Esophagus squamous epithelium (tissue), 5 donors: ENCODE measurements around the gene TRIB2. TPM values are rescaled to one million over a fixed set of nuclear protein-coding genes. Genes with fewer than 3 reads are reported as not detected.

Source experiments
- DNase-seq: peaks from one replicate; lab custom pipeline; 2025; lab: John Stamatoyannopoulos, UW
- H3K27ac ChIP-seq, 4 donors: fragments of 200-600 bp; sonication (generic); one replicate each; pipeline ENCODE4 v1.5.1; 2016 to 2019; ENCODE audit warnings: mild to moderate bottlenecking in 1 of 4
- H3K27me3 ChIP-seq, 4 donors: fragments of 200-600 bp; sonication (generic); 1 replicate in 3 of 4; 2 replicates in 1 of 4; pipeline versions ENCODE4 v1.5.1 to v1.6.0; 2017 to 2021; ENCODE audit warnings: antibody characterized with exemption in 1 of 4
- H3K36me3 ChIP-seq, 3 donors: fragments of 200-600 bp; sonication (generic); one replicate each; pipeline ENCODE4 v1.5.1; 2016 to 2019
- H3K4me1 ChIP-seq, 3 donors: fragments of 200-600 bp; sonication (generic); one replicate each; pipeline ENCODE4 v1.5.1; 2017 to 2019
- H3K4me3 ChIP-seq, 4 donors: fragments of 200-600 bp; sonication (generic); 1 replicate in 3 of 4; 2 replicates in 1 of 4; pipeline ENCODE4 v1.5.1; 2016 to 2019; ENCODE audit warnings: mild to moderate bottlenecking in 2 of 4, moderate library complexity in 1 of 4
- H3K9me3 ChIP-seq, 3 donors: fragments of 200-600 bp; sonication (generic); one replicate each; pipeline ENCODE4 v1.5.1; 2016 to 2019
- CTCF ChIP-seq, 6 experiments: fragments of 450-650 bp in 4 of 6; fragments of 200-600 bp in 2 of 6; sonication (generic) in 2 of 6; IDR thresholded peaks; one replicate each; pipeline ENCODE4 v1.5.1; 2016 to 2019; ENCODE audit warnings: antibody characterized with exemption in 6 of 6, mild to moderate bottlenecking in 4 of 6, moderate library complexity in 4 of 6
- POLR2A ChIP-seq, 4 donors: fragments of 450-650 bp; IDR thresholded peaks; one replicate each; pipeline ENCODE4 v1.6.1; 2017; ENCODE audit warnings: antibody characterized with exemption in 4 of 4, mild to moderate bottlenecking in 4 of 4, moderate library complexity in 3 of 4
- WGBS, 2 donors: methylation state at CpG; one replicate each; pipeline ENCODE4 v1.1.5; 2018; 5-methylcytosine and 5-hydroxymethylcytosine counted together
- intact Hi-C: fragments of 100-400 bp; cut with DNase I; formaldehyde crosslinking; loops from one replicate; pipeline ENCODE4 v1.15.0; 2022
- total RNA-seq, 4 donors: library from RNA; depleted of rRNA; stranded (reverse); fragments of >200 nt; gene quantifications; one replicate each; pipeline ENCODE4 v1.1.0, GENCODE V29; 2016
- donor health status: DM: yes; HTN: yes; CAD: no.

Gene TRIB2
- total RNA-seq, 4 donors from 2014 or later, result 9.8 to 42.2 (median 32.4) TPM

- no peak for TF ChIP-seq POLR2A (IDR thresholded peaks at IDR 0.05)
- no peak for TF ChIP-seq CTCF (IDR thresholded peaks at IDR 0.05)
Observed at GRCh38 chr2:12773586-12774394, 57.1 kb downstream of the TRIB2 start.

GRCh38 chr2:12774395-12774727 is 57.6 kb downstream of the TRIB2 start:
- WGBS, 2 donors, result 70 to 86% methylated on average over 1 of the region's 1 CpG
- intact Hi-C loops, result no loop called here
- Histone ChIP-seq H3K4me3 (no peak overlapping the region), H3K4me1 (no peaks in the 10 kb centered on the region), H3K27ac (no peak overlapping the region), H3K36me3 (no peaks in the 10 kb centered on the region), H3K27me3 (peaks cover 0 to 22% (median 0%) of the 10 kb centered on the region in 4 donors), H3K9me3 (no peaks in the 10 kb centered on the region)
- no peak for DNase-seq
- TF ChIP-seq POLR2A (IDR thresholded peaks at IDR 0.05) (no peak), CTCF (IDR thresholded peaks at IDR 0.05) (no peak)

More at GRCh38 chr2:12773586-12774394, 57.1 kb downstream of the TRIB2 start:
- DNase-seq, result no peak
- no peaks in the 10 kb centered on the region for H3K36me3 ChIP-seq
- WGBS, 2 donors, result 36 to 52% methylated on average over 3 of the region's 3 CpGs
- no peaks in the 10 kb centered on the region for H3K4me1 ChIP-seq
- H3K9me3 ChIP-seq, result no peaks in the 10 kb centered on the region
- H3K4me3 ChIP-seq, result no peak overlapping the region
- H3K27ac ChIP-seq, result no peak overlapping the region
- H3K27me3 ChIP-seq, result peaks cover 0 to 28% (median 0%) of the 10 kb centered on the region in 4 donors
- intact Hi-C loops, result no loop called here

- intact Hi-C loops, result no loop called here
- Histone ChIP-seq H3K4me1 (no peaks in the 10 kb centered on the region), H3K27me3 (peaks cover 0 to 3% (median 0%) of the 10 kb centered on the region in 4 donors), H3K27ac (no peak overlapping the region), H3K9me3 (no peaks in the 10 kb centered on the region), H3K4me3 (no peak overlapping the region), H3K36me3 (no peaks in the 10 kb centered on the region)
- DNase-seq, result no peak
- 58 to 80% methylated on average over 1 of the region's 1 CpG for WGBS, 2 donors
- TF ChIP-seq POLR2A (IDR thresholded peaks at IDR 0.05) (no peak), CTCF (IDR thresholded peaks at IDR 0.05) (no peak)
Observed at GRCh38 chr2:12776521-12776961, 59.8 kb downstream of the TRIB2 start.

GRCh38 chr2:12778369-12778768 is 61.6 kb downstream of the TRIB2 start:
- H3K9me3 ChIP-seq, result no peaks in the 10 kb centered on the region
- H3K4me1 ChIP-seq, result no peaks in the 10 kb centered on the region
- peaks cover 0 to 5% (median 0%) of the 10 kb centered on the region in 4 donors for H3K27me3 ChIP-seq
- no peak overlapping the region for H3K4me3 ChIP-seq
- 60 to 74% methylated on average over 2 to 4 of the region's 6 CpGs for WGBS, 2 donors
- H3K27ac ChIP-seq, result no peak overlapping the region
- TF ChIP-seq CTCF (IDR thresholded peaks at IDR 0.05), result no peak
- no peak for TF ChIP-seq POLR2A (IDR thresholded peaks at IDR 0.05)
- no peaks in the 10 kb centered on the region for H3K36me3 ChIP-seq
- intact Hi-C loops, result no loop called here
- DNase-seq, result no peak

- WGBS, 2 donors, result 89 to 91% methylated on average over 9 to 12 of the region's 12 CpGs
- Histone ChIP-seq H3K4me3 (no peak overlapping the region), H3K4me1 (no peaks in the 10 kb centered on the region), H3K36me3 (no peaks in the 10 kb centered on the region), H3K9me3 (no peaks in the 10 kb centered on the region), H3K27me3 (peaks cover 0 to 5% (median 0%) of the 10 kb centered on the region in 4 donors), H3K27ac (no peak overlapping the region)
- TF ChIP-seq CTCF (IDR thresholded peaks at IDR 0.05) (no peak), POLR2A (IDR thresholded peaks at IDR 0.05) (no peak)
- intact Hi-C loops, result no loop called here
- DNase-seq, result no peak
Observed at GRCh38 chr2:12778811-12779579, 62.3 kb downstream of the TRIB2 start.
